Measurements from ENCODE around the gene CFLAR.
"Not testable (repeated sequence)": the region's sequence is repeated elsewhere in the genome, so short reads cannot be mapped to it uniquely, and the experiment has no call there.

The CFLAR gene

DNA sequence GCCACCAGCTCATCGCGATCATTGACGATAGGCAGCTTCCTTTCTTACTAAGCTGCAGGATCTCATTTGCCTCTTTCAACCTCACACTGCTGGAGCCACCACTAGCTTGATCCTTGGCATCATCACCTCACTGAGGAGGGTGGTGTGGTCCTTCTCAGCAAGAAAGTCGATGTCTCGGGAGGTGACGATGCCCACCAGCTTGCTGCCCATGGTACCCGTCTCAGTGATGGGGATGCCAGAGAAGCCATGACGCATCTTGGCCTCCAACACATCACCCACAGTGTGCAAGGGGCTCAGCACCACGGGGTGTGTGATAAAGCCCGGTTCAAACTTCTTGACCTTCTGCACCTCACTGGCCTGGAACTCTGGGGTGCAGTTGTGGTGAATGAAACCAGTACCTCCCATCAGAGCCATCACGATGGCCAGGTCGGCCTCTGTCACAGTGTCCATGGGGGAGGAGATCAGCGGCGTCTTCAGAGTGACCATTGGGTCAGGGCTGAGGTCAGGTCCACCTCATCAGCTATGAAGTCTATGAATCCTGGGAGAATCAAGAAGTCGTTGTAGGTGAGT, 22.5 kb downstream of the CFLAR start:
- no peaks in the 10 kb centered on the region for H3K27me3 ChIP-seq (ENCODE audit: control insufficient read depth, insufficient read depth, low read length)
- H3K36me3 ChIP-seq (ENCODE audit: insufficient read depth, low read length): peaks cover 68% of the 10 kb centered on the region
- no peak overlapping the region for H3K4me2 ChIP-seq (ENCODE audit: low read length)
- no peaks in the 10 kb centered on the region for H3K9me3 ChIP-seq (replicated peaks; ENCODE audit: low read length)
- peaks cover 17% of the 10 kb centered on the region for H3K4me1 ChIP-seq (ENCODE audit: control insufficient read depth, insufficient read depth, low read length)
- no peak overlapping the region for H3K4me3 ChIP-seq (ENCODE audit: low read length)
- no peak overlapping the region for H3K9ac ChIP-seq (ENCODE audit: low read depth, low read length)

GRCh38 chr2:201138986-201139781, 23.2 kb downstream of the CFLAR start:
- not testable (repeated sequence) for H3K4me3 ChIP-seq (ENCODE audit: low read length); H3K9ac ChIP-seq (ENCODE audit: low read depth, low read length); H3K4me2 ChIP-seq (ENCODE audit: low read length); H3K9me3 ChIP-seq (replicated peaks; ENCODE audit: low read length); H3K27me3 ChIP-seq (ENCODE audit: control insufficient read depth, insufficient read depth, low read length)
- Histone ChIP-seq H3K4me1 (ENCODE audit: control insufficient read depth, insufficient read depth, low read length) (peaks cover 17% of the 10 kb centered on the region), H3K36me3 (ENCODE audit: insufficient read depth, low read length) (peaks cover 74% of the 10 kb centered on the region)

GRCh38 chr2:201139836-201140604, 24.1 kb downstream of the CFLAR start:
- peaks cover 12% of the 10 kb centered on the region for H3K4me1 ChIP-seq (ENCODE audit: control insufficient read depth, insufficient read depth, low read length)
- H3K4me3 ChIP-seq (ENCODE audit: low read length): no peak overlapping the region
- no peak overlapping the region for H3K4me2 ChIP-seq (ENCODE audit: low read length)
- no peaks in the 10 kb centered on the region for H3K9me3 ChIP-seq (replicated peaks; ENCODE audit: low read length)
- no peaks in the 10 kb centered on the region for H3K27me3 ChIP-seq (ENCODE audit: control insufficient read depth, insufficient read depth, low read length)
- peaks cover 76% of the 10 kb centered on the region for H3K36me3 ChIP-seq (ENCODE audit: insufficient read depth, low read length)
- H3K9ac ChIP-seq (ENCODE audit: low read depth, low read length): no peak overlapping the region

DNA sequence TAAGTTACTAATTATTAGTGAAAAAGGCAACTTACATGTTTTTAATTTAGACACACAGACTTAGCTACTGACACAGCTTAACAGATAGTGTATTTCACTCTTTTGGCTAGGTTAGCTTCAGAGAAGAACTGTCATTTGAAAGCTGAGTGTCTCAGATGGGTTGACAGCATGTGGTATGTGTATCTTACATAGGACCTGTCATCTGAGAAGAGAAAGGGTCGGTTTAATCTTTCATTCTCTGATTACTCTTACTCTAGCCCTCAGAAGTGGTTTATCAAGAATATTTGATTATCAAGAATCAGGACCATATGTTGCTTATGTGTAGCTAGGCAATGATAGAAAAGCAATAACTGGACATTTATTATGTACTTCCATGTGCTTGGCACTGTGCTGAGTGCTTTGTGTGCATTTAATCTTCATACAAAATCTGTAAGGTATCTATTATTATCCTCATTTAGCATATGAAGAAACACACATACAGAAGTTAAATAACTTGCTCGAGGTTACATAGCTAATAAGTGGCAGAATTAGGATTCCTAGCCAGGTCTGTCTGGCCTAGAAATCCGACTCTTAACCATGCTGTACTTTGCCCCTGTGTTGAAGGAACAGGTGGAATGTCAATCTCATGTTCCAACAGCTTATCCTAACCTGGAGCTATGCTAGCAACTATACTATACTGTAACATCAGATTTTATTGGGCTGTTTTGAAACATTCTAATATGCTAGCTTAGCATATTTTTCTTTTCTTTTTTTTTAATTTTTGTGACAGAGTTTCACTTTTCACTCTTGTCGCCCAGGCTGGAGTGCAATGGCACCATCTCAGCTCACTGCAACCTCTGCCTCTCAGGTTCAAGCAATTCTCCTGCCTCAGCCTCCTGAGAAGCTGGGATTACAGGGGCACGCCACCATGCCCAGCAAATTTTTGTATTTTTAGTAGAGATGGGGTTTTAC, 28.4 kb downstream of the CFLAR start:
- Histone ChIP-seq H3K9ac (ENCODE audit: low read depth, low read length) (no peak overlapping the region), H3K4me3 (ENCODE audit: low read length) (no peak overlapping the region), H3K4me2 (ENCODE audit: low read length) (no peak overlapping the region), H3K4me1 (ENCODE audit: control insufficient read depth, insufficient read depth, low read length) (peaks cover 16% of the 10 kb centered on the region), H3K9me3 (replicated peaks; ENCODE audit: low read length) (no peaks in the 10 kb centered on the region), H3K36me3 (ENCODE audit: insufficient read depth, low read length) (peaks cover 49% of the 10 kb centered on the region), H3K27me3 (ENCODE audit: control insufficient read depth, insufficient read depth, low read length) (no peaks in the 10 kb centered on the region)

DNA sequence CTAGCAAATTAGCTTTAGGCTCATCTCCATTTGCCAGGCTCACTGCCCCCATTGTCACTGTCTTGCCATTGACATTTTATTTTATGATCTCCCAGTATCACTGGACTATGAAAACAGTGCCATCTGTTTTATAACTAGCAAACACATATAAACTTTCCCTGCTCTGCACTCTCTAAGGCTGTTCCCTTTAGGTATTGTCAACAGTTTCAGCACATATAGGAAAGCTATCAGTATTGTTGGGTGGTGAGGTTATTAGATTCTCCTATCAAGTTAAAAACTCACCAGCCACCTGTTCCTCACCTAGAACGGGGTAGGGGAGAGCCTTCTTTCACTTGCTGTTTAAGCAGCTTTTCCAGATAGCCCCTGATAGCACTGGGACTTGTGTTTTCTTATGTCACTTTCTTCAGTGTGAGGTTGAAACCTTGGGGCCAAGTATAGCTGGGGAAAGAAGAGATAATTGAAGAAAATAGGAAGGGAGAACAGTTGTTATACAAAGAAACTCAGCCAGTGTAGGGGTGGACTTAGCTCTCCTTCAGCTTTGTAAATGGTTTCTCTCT, 32.5 kb downstream of the CFLAR start:
- Histone ChIP-seq H3K4me2 (ENCODE audit: low read length) (peak overlapping the region; percentile 60), H3K36me3 (ENCODE audit: insufficient read depth, low read length) (peaks cover 44% of the 10 kb centered on the region), H3K9ac (ENCODE audit: low read depth, low read length) (peak overlapping the region; percentile 85), H3K4me1 (ENCODE audit: control insufficient read depth, insufficient read depth, low read length) (peaks cover 47% of the 10 kb centered on the region), H3K27me3 (ENCODE audit: control insufficient read depth, insufficient read depth, low read length) (no peaks in the 10 kb centered on the region), H3K9me3 (replicated peaks; ENCODE audit: low read length) (no peaks in the 10 kb centered on the region), H3K4me3 (ENCODE audit: low read length) (peak overlapping the region; percentile 12)

GRCh38 chr2:201149064-201149820, 33.3 kb downstream of the CFLAR start:
- no peaks in the 10 kb centered on the region for H3K9me3 ChIP-seq (replicated peaks; ENCODE audit: low read length)
- H3K36me3 ChIP-seq (ENCODE audit: insufficient read depth, low read length): peaks cover 40% of the 10 kb centered on the region
- peak overlapping the region; percentile 85 for H3K9ac ChIP-seq (ENCODE audit: low read depth, low read length)
- H3K4me3 ChIP-seq (ENCODE audit: low read length): peak overlapping the region; percentile 34
- H3K4me2 ChIP-seq (ENCODE audit: low read length): peak overlapping the region; percentile 65
- no peaks in the 10 kb centered on the region for H3K27me3 ChIP-seq (ENCODE audit: control insufficient read depth, insufficient read depth, low read length)
- peaks cover 47% of the 10 kb centered on the region for H3K4me1 ChIP-seq (ENCODE audit: control insufficient read depth, insufficient read depth, low read length)

DNA sequence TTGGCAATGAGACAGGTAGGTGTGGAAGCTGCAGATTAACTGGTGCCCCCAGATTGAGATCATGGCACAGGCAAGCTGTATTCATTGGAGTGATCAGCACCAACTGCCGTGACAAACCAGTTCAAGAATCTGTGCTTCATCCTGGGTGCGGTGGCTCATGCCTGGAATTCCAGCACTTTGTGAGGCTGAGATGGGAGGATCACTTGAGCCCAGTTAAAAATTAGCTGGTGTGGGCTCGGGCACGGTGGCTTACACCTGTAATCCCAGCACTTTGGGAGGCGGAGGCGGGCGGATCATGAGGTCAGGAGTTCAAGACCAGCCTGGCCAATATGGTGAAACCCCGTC, 33.8 kb downstream of the CFLAR start:
- H3K9me3 ChIP-seq (replicated peaks; ENCODE audit: low read length); H3K27me3 ChIP-seq (ENCODE audit: control insufficient read depth, insufficient read depth, low read length): not testable (repeated sequence)
- Histone ChIP-seq H3K9ac (ENCODE audit: low read depth, low read length) (peak overlapping the region; percentile 85), H3K4me2 (ENCODE audit: low read length) (peak overlapping the region; percentile 65), H3K36me3 (ENCODE audit: insufficient read depth, low read length) (peaks cover 42% of the 10 kb centered on the region), H3K4me3 (ENCODE audit: low read length) (peak overlapping the region; percentile 34), H3K4me1 (ENCODE audit: control insufficient read depth, insufficient read depth, low read length) (peaks cover 47% of the 10 kb centered on the region)

DNA sequence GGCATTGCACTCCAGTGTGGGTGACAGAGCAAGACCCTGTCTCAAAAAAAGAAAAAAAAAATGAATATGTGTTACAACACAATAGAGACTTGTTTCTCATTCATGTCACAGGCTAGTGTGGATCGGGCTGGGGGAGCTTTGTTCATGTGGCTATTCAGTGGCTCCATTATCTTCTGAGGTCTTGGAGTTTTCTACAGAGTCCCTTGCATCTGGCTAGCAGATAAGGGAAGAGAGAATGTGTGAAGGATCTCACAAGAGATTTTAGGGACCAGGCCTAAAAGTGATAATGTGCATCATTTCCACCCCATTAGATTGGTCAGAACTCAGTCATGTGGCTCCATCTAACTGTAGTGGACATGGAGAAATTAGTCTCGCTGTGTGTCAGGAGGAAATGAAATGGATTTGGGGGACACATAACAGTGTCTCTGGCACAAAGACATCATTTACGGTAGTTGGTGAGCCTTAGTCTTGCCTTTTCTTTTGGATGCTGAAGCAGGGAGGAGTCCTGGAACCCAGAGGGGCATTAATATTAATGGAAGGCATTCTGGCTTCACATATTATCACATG, 34.6 kb downstream of the CFLAR start:
- Histone ChIP-seq H3K27me3 (ENCODE audit: control insufficient read depth, insufficient read depth, low read length) (no peaks in the 10 kb centered on the region), H3K4me2 (ENCODE audit: low read length) (peak overlapping the region; percentile 63), H3K4me3 (ENCODE audit: low read length) (peak overlapping the region; percentile 42), H3K9ac (ENCODE audit: low read depth, low read length) (peak overlapping the region; percentile 85), H3K36me3 (ENCODE audit: insufficient read depth, low read length) (peaks cover 44% of the 10 kb centered on the region), H3K9me3 (replicated peaks; ENCODE audit: low read length) (no peaks in the 10 kb centered on the region), H3K4me1 (ENCODE audit: control insufficient read depth, insufficient read depth, low read length) (peaks cover 47% of the 10 kb centered on the region)

- peaks cover 47% of the 10 kb centered on the region for H3K4me1 ChIP-seq (ENCODE audit: control insufficient read depth, insufficient read depth, low read length)
These were observed 35.4 kb downstream of the CFLAR start for GRCh38 chr2:201151127-201151981.

More at GRCh38 chr2:201151127-201151981, 35.4 kb downstream of the CFLAR start:
- peak overlapping the region; percentile 85 for H3K9ac ChIP-seq (ENCODE audit: low read depth, low read length)
- peaks cover 48% of the 10 kb centered on the region for H3K36me3 ChIP-seq (ENCODE audit: insufficient read depth, low read length)
- peak overlapping the region; percentile 63 for H3K4me2 ChIP-seq (ENCODE audit: low read length)
- H3K9me3 ChIP-seq (replicated peaks; ENCODE audit: low read length): no peaks in the 10 kb centered on the region
- H3K4me3 ChIP-seq (ENCODE audit: low read length): peak overlapping the region; percentile 42
- H3K27me3 ChIP-seq (ENCODE audit: control insufficient read depth, insufficient read depth, low read length): no peaks in the 10 kb centered on the region

Measured in skeletal muscle satellite cell (primary cell).